Neural cell (in vitro differentiated cells): ENCODE results near the gene PPM1L. TPM values are rescaled to one million over a fixed set of nuclear protein-coding genes. Genes with fewer than 3 reads are reported as not detected.

Source experiments
- H2AFZ ChIP-seq: fragments of 200-600, 300-800 bp; sonication (generic), shearing (Covaris generic); 2 replicates; pipeline ENCODE4 v1.6.0; 2014; ENCODE audit warnings: low read depth, mild to moderate bottlenecking, antibody characterized with exemption, low read length, moderate library complexity
- H3F3A ChIP-seq: fragments of 200-600 bp; shearing (Covaris generic); 2 replicates; pipeline ENCODE4 v1.6.1; 2016; ENCODE audit warnings: mild to moderate bottlenecking, moderate library complexity, mixed read lengths, antibody characterized with exemption, low read length; ENCODE audit not compliant: insufficient read depth, poor library complexity, severe bottlenecking
- H3K27ac ChIP-seq: fragments of 200-600, 300-800 bp; sonication (generic), shearing (Covaris generic); 2 replicates; pipeline ENCODE4 v1.5.1; 2014; ENCODE audit warnings: mild to moderate bottlenecking, low read length, moderate library complexity
- H3K27me3 ChIP-seq: fragments of 300-800, 200-600 bp; sonication (generic), shearing (Covaris generic); 2 replicates; pipeline ENCODE4 v1.6.0; 2014; ENCODE audit warnings: mild to moderate bottlenecking, low read depth, low read length, moderate library complexity; ENCODE audit not compliant: insufficient read depth
- H3K36me3 ChIP-seq: fragments of 300-800, 200-600 bp; sonication (generic), shearing (Covaris generic); 2 replicates; pipeline ENCODE4 v1.5.1; 2014; ENCODE audit warnings: mild to moderate bottlenecking, antibody characterized with exemption, low read length, moderate library complexity; ENCODE audit not compliant: insufficient read depth
- H3K4me2 ChIP-seq: fragments of 300-800, 200-600 bp; sonication (generic), shearing (Covaris generic); 2 replicates; pipeline ENCODE4 v1.6.0; 2014; ENCODE audit warnings: mild to moderate bottlenecking, low read length
- H3K4me3 ChIP-seq: fragments of 300-800, 200-600 bp; sonication (generic), shearing (Covaris generic); 2 replicates; pipeline ENCODE4 v1.5.1; 2014; ENCODE audit warnings: mild to moderate bottlenecking, low read length, moderate library complexity
- H3K79me2 ChIP-seq: fragments of 200-600 bp; shearing (Covaris generic); replicated peaks from 2 replicates; pipeline ENCODE4 v1.6.0; 2014; ENCODE audit warnings: mild to moderate bottlenecking, low read length, moderate library complexity; ENCODE audit not compliant: insufficient read depth
- H3K9ac ChIP-seq: fragments of 300-800, 200-600 bp; sonication (generic), shearing (Covaris generic); 2 replicates; pipeline ENCODE4 v1.6.1; 2016; ENCODE audit warnings: mild to moderate bottlenecking, low read length, mixed read lengths
- H3K9me2 ChIP-seq: fragments of 200-600 bp; shearing (Covaris generic); 2 replicates; pipeline ENCODE4 v1.6.1; 2016; ENCODE audit warnings: mild to moderate bottlenecking, low read length, mixed read lengths; ENCODE audit not compliant: insufficient read depth
- H3K9me3 ChIP-seq: fragments of 200-600, 300-800 bp; sonication (generic), shearing (Covaris generic); 2 replicates; pipeline ENCODE4 v1.6.1; 2016; ENCODE audit warnings: mild to moderate bottlenecking, mixed run types, low read length, moderate library complexity, mixed read lengths
- H4K20me1 ChIP-seq: fragments of 200-600 bp; shearing (Covaris generic); 2 replicates; pipeline ENCODE4 v1.6.1; 2016; ENCODE audit warnings: mild to moderate bottlenecking, mixed run types; ENCODE audit not compliant: insufficient read depth
- EP300 ChIP-seq: fragments of 450-650 bp; conservative IDR thresholded peaks from 2 replicates; pipeline ENCODE4 v1.6.1; 2014; ENCODE audit warnings: antibody characterized with exemption, mild to moderate bottlenecking, moderate library complexity; ENCODE audit not compliant: poor library complexity, severe bottlenecking
- EZH2 ChIP-seq: fragments of 200-600, 300-800 bp; shearing (Covaris generic), sonication (generic); IDR thresholded peaks from 2 replicates; pipeline ENCODE4 v1.6.1; 2014; ENCODE audit warnings: antibody characterized with exemption, low read length, borderline replicate concordance, mild to moderate bottlenecking; ENCODE audit not compliant: insufficient read depth, poor library complexity, severe bottlenecking
- MXI1 ChIP-seq: fragments of 450-650 bp; conservative IDR thresholded peaks from 2 replicates; pipeline ENCODE4 v1.6.1; 2014; ENCODE audit warnings: antibody characterized with exemption, mild to moderate bottlenecking; ENCODE audit not compliant: poor library complexity, severe bottlenecking
- POLR2AphosphoS5 ChIP-seq: IDR thresholded peaks from 2 replicates; pipeline ENCODE4 v1.6.1; 2012
- RAD21 ChIP-seq: fragments of 450-650 bp; conservative IDR thresholded peaks from 2 replicates; pipeline ENCODE4 v1.6.1; 2014; ENCODE audit warnings: antibody characterized with exemption, mild to moderate bottlenecking, moderate library complexity
- SMC3 ChIP-seq: fragments of 450-650 bp; conservative IDR thresholded peaks from 2 replicates; pipeline ENCODE4 v1.6.1; 2014; ENCODE audit warnings: antibody characterized with exemption, mild to moderate bottlenecking, moderate library complexity; ENCODE audit not compliant: poor library complexity
- TAF1 ChIP-seq: IDR thresholded peaks from 2 replicates; pipeline ENCODE4 v1.6.1; 2012; ENCODE audit warnings: low read depth
- polyA plus RNA-seq: library from polyadenylated mRNA; depleted of rRNA; stranded (reverse); fragments of >200 nt; gene quantifications from 2 replicates; pipeline ENCODE4 v1.2.3, GENCODE V29; 2014
- TF ChIP-seq, protein P1 (sequence below): IDR thresholded peaks from 2 replicates; pipeline ENCODE4 v1.6.1; 2012; ENCODE audit warnings: borderline replicate concordance
- TF ChIP-seq, protein P2 (sequence below): fragments of 450-650 bp; IDR thresholded peaks from 2 replicates; pipeline ENCODE4 v1.5.1; 2014; ENCODE audit warnings: antibody characterized with exemption, mild to moderate bottlenecking, moderate library complexity; ENCODE audit not compliant: poor library complexity, severe bottlenecking

The PPM1L gene
- polyA plus RNA-seq, 1 donor from 2014 or later, result 24.9 TPM

DNA sequence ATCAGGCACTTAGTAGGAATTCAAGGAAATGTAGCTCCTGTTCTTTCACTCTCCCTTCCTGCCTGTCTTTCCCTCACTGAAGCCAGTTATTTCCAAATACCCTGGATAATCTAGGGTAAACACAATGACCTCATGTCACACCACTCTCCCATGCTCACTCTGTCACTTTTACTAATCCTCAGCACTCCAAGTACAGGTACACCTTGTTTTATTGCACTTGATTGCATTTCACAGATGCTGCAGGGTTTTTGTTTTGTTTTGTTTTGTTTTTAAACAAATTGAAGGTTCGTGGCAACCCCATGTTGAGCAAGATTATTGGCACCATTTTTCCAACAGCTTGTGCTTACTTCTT, 40.8 kb downstream of the PPM1L start:
- H3K9me2 ChIP-seq, result no peaks in the 10 kb centered on the region

DNA sequence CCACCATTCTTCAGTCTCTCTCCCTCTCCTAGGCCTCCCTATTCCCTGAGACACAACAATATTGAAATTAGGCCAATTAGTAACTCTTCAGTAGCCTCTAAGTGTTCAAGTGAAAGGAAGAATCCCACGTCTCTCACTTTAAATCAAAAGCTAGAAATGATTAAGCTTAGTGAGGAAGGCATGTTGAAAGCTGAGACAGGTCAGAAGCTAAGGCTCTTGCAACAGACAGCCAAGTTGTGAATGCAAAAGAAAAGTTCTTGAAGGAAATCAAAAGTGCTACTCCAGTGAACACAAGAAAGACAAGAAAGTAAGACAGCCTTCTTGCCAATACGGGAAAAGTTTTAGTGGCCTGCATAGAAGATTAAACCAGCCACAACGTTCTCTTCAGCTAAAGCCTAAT, 41.3 kb downstream of the PPM1L start:
- TF ChIP-seq POLR2AphosphoS5 (no peak), EP300 (no peak), TAF1 (no peak), EZH2 (no peak)
- TF ChIP-seq, protein P1, sequence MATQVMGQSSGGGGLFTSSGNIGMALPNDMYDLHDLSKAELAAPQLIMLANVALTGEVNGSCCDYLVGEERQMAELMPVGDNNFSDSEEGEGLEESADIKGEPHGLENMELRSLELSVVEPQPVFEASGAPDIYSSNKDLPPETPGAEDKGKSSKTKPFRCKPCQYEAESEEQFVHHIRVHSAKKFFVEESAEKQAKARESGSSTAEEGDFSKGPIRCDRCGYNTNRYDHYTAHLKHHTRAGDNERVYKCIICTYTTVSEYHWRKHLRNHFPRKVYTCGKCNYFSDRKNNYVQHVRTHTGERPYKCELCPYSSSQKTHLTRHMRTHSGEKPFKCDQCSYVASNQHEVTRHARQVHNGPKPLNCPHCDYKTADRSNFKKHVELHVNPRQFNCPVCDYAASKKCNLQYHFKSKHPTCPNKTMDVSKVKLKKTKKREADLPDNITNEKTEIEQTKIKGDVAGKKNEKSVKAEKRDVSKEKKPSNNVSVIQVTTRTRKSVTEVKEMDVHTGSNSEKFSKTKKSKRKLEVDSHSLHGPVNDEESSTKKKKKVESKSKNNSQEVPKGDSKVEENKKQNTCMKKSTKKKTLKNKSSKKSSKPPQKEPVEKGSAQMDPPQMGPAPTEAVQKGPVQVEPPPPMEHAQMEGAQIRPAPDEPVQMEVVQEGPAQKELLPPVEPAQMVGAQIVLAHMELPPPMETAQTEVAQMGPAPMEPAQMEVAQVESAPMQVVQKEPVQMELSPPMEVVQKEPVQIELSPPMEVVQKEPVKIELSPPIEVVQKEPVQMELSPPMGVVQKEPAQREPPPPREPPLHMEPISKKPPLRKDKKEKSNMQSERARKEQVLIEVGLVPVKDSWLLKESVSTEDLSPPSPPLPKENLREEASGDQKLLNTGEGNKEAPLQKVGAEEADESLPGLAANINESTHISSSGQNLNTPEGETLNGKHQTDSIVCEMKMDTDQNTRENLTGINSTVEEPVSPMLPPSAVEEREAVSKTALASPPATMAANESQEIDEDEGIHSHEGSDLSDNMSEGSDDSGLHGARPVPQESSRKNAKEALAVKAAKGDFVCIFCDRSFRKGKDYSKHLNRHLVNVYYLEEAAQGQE, result no peak
- no peaks in the 10 kb centered on the region for H3F3A ChIP-seq
- no peaks in the 10 kb centered on the region for H4K20me1 ChIP-seq
- H3K4me3 ChIP-seq, result no peak overlapping the region
- H3K4me2 ChIP-seq, result no peak overlapping the region
- H2AFZ ChIP-seq, result no peak overlapping the region
- H3K27me3 ChIP-seq, result no peaks in the 10 kb centered on the region
- no peak overlapping the region for H3K9ac ChIP-seq
- H3K79me2 ChIP-seq, result peaks cover 16% of the 10 kb centered on the region
- no peaks in the 10 kb centered on the region for H3K9me3 ChIP-seq
- no peaks in the 10 kb centered on the region for H3K9me2 ChIP-seq
- H3K36me3 ChIP-seq, result no peaks in the 10 kb centered on the region
- no peak overlapping the region for H3K27ac ChIP-seq

More for the DNA sequence above, 40.8 kb downstream of the PPM1L start:
- Histone ChIP-seq H3K4me3 (no peak overlapping the region), H3K27ac (no peak overlapping the region), H3K36me3 (no peaks in the 10 kb centered on the region), H2AFZ (no peak overlapping the region), H3K4me2 (no peak overlapping the region), H3K27me3 (no peaks in the 10 kb centered on the region), H3K9me3 (no peaks in the 10 kb centered on the region), H3K79me2 (peaks cover 18% of the 10 kb centered on the region), H3F3A (no peaks in the 10 kb centered on the region), H4K20me1 (no peaks in the 10 kb centered on the region), H3K9ac (no peak overlapping the region)
- no peak for TF ChIP-seq MXI1
- TF ChIP-seq POLR2AphosphoS5, result no peak
- TF ChIP-seq EP300, result no peak
- TF ChIP-seq TAF1, result no peak
- TF ChIP-seq EZH2, result no peak
- TF ChIP-seq RAD21, result no peak
- no peak for TF ChIP-seq SMC3
- TF ChIP-seq, protein P1, result no peak
- TF ChIP-seq, protein P2, sequence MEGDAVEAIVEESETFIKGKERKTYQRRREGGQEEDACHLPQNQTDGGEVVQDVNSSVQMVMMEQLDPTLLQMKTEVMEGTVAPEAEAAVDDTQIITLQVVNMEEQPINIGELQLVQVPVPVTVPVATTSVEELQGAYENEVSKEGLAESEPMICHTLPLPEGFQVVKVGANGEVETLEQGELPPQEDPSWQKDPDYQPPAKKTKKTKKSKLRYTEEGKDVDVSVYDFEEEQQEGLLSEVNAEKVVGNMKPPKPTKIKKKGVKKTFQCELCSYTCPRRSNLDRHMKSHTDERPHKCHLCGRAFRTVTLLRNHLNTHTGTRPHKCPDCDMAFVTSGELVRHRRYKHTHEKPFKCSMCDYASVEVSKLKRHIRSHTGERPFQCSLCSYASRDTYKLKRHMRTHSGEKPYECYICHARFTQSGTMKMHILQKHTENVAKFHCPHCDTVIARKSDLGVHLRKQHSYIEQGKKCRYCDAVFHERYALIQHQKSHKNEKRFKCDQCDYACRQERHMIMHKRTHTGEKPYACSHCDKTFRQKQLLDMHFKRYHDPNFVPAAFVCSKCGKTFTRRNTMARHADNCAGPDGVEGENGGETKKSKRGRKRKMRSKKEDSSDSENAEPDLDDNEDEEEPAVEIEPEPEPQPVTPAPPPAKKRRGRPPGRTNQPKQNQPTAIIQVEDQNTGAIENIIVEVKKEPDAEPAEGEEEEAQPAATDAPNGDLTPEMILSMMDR, result no peak
